Vagina (tissue), 2 donors: Measurements from ENCODE around the gene GDPD2. TPM values are rescaled to one million over a fixed set of nuclear protein-coding genes. Genes with fewer than 3 reads are reported as not detected.
"Not testable (repeated sequence)": the region's sequence is repeated elsewhere in the genome, so short reads cannot be mapped to it uniquely, and the experiment has no call there.

Experiments used
- DNase-seq, 2 donors: peaks; one replicate each; pipeline ENCODE4 v3.0.0-alpha.2; 2017; ENCODE audit errors: extremely low spot score in 2 of 2
- H3K27ac ChIP-seq: fragments of 200-600 bp; sonication (generic); one replicate; pipeline ENCODE4 v1.5.1; 2019
- H3K27me3 ChIP-seq: fragments of 200-600 bp; sonication (generic); one replicate; pipeline ENCODE4 v1.5.1; 2019
- H3K36me3 ChIP-seq, 2 donors: fragments of 200-600 bp; sonication (generic); one replicate each; pipeline ENCODE4 v1.5.1; 2017 to 2019
- H3K4me1 ChIP-seq: fragments of 200-600 bp; sonication (generic); one replicate; pipeline ENCODE4 v1.5.1; 2019
- H3K4me3 ChIP-seq, 2 donors: fragments of 200-600 bp; sonication (generic); 1 replicate in 1 of 2; 2 replicates in 1 of 2; pipeline ENCODE4 v1.5.1; 2016 to 2019
- H3K9me3 ChIP-seq: fragments of 200-600 bp; sonication (generic); one replicate; pipeline ENCODE4 v1.5.1; 2019
- POLR2A ChIP-seq, 2 donors: fragments of 450-650 bp; IDR thresholded peaks; one replicate each; pipeline ENCODE4 v1.6.1; 2017; ENCODE audit warnings: antibody characterized with exemption in 2 of 2, mild to moderate bottlenecking in 2 of 2, moderate library complexity in 2 of 2
- POLR2AphosphoS5 ChIP-seq, 2 donors: sonication (generic); formaldehyde crosslinking; IDR thresholded peaks; one replicate each; pipeline ENCODE4 v1.9.0; 2017; ENCODE audit warnings: antibody characterized with exemption in 2 of 2, mild to moderate bottlenecking in 2 of 2, low read depth in 1 of 2; ENCODE audit not compliant: insufficient read depth in 1 of 2
- intact Hi-C: fragments of 100-400 bp; cut with DNase I; formaldehyde crosslinking; loops from one replicate; pipeline ENCODE4 v1.15.1; 2023
- total RNA-seq: library from RNA; depleted of rRNA; stranded (reverse); fragments of >200 nt; gene quantifications from one replicate; pipeline ENCODE4 v1.2.3, GENCODE V29; 2016
- TF ChIP-seq, protein P1 (sequence below), 3 experiments: fragments of 450-650 bp in 2 of 3; fragments of 200-600 bp in 1 of 3; sonication (generic) in 1 of 3; IDR thresholded peaks; one replicate each; pipeline ENCODE4 v1.5.1; 2017 to 2019; ENCODE audit warnings: antibody characterized with exemption in 3 of 3, mild to moderate bottlenecking in 2 of 3, moderate library complexity in 2 of 3

GDPD2 gene, protein sequence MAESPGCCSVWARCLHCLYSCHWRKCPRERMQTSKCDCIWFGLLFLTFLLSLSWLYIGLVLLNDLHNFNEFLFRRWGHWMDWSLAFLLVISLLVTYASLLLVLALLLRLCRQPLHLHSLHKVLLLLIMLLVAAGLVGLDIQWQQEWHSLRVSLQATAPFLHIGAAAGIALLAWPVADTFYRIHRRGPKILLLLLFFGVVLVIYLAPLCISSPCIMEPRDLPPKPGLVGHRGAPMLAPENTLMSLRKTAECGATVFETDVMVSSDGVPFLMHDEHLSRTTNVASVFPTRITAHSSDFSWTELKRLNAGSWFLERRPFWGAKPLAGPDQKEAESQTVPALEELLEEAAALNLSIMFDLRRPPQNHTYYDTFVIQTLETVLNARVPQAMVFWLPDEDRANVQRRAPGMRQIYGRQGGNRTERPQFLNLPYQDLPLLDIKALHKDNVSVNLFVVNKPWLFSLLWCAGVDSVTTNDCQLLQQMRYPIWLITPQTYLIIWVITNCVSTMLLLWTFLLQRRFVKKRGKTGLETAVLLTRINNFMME
- not detected for total RNA-seq

DNA sequence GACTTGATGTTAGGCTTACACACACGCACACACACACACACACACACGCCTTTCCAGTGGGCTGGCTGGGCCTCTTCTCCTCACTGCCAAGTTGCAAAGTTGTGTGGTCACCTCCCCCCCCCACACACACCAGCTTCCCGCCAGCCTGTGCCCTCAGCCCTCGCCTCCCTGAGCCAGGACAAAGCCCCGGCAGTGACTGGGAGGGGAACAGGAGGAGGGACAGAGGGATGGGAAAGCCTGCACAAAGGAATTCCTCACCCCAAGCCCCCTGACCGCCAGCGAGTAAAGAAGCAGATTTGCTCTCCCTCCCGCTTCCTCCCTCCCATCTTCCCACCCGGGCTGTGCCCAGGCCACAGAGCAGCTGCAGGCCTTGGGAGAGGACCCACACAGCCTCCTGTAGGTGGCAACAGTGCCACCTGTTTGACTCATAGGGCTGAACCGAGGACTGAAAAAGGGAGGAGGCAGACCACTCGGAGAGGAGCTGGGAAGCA, at the start of gene GDPD2:
Gene GDPD2, plus strand, starts transcription at position 464 of the 491 bp plus-strand sequence. CDS start 1,671 bp downstream, outside the sequence.
- no peaks in the 10 kb centered on the region for H3K4me1 ChIP-seq
- H3K36me3 ChIP-seq, result no peaks in the 10 kb centered on the region
- DNase-seq, result no peak
- intact Hi-C loops, result no loop called here
- no peak within 1 kb of the TSS for H3K27ac ChIP-seq
- H3K9me3 ChIP-seq, result no peaks in the 10 kb centered on the region
- H3K27me3 ChIP-seq, result no peaks in the 10 kb centered on the region
- H3K4me3 ChIP-seq, result no peak within 1 kb of the TSS
- no peak for TF ChIP-seq POLR2A (IDR thresholded peaks at IDR 0.05)
- no peak for TF ChIP-seq POLR2AphosphoS5 (IDR thresholded peaks at IDR 0.05; ENCODE audit: insufficient read depth in 1 of 2, low read depth in 1 of 2)
- TF ChIP-seq, protein P1, sequence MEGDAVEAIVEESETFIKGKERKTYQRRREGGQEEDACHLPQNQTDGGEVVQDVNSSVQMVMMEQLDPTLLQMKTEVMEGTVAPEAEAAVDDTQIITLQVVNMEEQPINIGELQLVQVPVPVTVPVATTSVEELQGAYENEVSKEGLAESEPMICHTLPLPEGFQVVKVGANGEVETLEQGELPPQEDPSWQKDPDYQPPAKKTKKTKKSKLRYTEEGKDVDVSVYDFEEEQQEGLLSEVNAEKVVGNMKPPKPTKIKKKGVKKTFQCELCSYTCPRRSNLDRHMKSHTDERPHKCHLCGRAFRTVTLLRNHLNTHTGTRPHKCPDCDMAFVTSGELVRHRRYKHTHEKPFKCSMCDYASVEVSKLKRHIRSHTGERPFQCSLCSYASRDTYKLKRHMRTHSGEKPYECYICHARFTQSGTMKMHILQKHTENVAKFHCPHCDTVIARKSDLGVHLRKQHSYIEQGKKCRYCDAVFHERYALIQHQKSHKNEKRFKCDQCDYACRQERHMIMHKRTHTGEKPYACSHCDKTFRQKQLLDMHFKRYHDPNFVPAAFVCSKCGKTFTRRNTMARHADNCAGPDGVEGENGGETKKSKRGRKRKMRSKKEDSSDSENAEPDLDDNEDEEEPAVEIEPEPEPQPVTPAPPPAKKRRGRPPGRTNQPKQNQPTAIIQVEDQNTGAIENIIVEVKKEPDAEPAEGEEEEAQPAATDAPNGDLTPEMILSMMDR (IDR thresholded peaks at IDR 0.05), result no peak

DNA sequence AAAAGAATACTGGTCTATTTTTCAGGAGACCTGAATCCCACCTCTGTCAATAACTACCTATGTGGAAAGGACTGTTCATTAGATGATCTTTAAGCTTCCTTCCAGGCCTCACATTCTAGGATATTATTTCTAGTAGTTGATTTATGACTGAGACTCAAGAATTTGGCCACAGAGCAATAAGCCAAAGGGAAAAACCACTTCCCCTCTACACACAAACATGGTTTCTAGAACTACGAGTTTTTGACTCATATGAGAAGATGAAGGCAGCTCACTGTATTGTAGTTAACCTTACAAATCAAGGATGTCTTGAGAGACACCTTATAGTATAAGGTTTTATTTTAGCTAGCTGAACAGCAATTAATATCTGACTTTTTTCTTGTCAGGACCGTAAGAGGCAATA, 36.9 kb upstream of the GDPD2 start:
- intact Hi-C loops, result no loop called here
- H3K4me3 ChIP-seq, result no peak overlapping the region
- no peaks in the 10 kb centered on the region for H3K36me3 ChIP-seq
- no peak for TF ChIP-seq POLR2A (IDR thresholded peaks at IDR 0.05)
- TF ChIP-seq, protein P1 (IDR thresholded peaks at IDR 0.05), result no peak
- no peaks in the 10 kb centered on the region for H3K4me1 ChIP-seq
- H3K27me3 ChIP-seq, result no peaks in the 10 kb centered on the region
- no peaks in the 10 kb centered on the region for H3K9me3 ChIP-seq
- no peak for DNase-seq
- no peak overlapping the region for H3K27ac ChIP-seq

- DNase-seq, result no peak
- Histone ChIP-seq H3K36me3 (no peaks in the 10 kb centered on the region), H3K27ac (no peak overlapping the region), H3K9me3 (no peaks in the 10 kb centered on the region), H3K27me3 (no peaks in the 10 kb centered on the region), H3K4me1 (no peaks in the 10 kb centered on the region), H3K4me3 (no peak overlapping the region)
- intact Hi-C loops, result no loop called here
- no peak for TF ChIP-seq POLR2AphosphoS5 (IDR thresholded peaks at IDR 0.05; ENCODE audit: insufficient read depth in 1 of 2, low read depth in 1 of 2)
- TF ChIP-seq, protein P1 (IDR thresholded peaks at IDR 0.05), result no peak
- TF ChIP-seq POLR2A (IDR thresholded peaks at IDR 0.05), result no peak
Measured at GRCh38 chrX:70398899-70399298, 24.2 kb upstream of the GDPD2 start.

- H3K27ac ChIP-seq, H3K27me3 ChIP-seq, H3K4me1 ChIP-seq, H3K4me3 ChIP-seq, intact Hi-C loops, H3K36me3 ChIP-seq, DNase-seq, H3K9me3 ChIP-seq: not testable (repeated sequence)
Measured at GRCh38 chrX:70400181-70400580, 22.9 kb upstream of the GDPD2 start.

GRCh38 chrX:70402721-70403120, 20.4 kb upstream of the GDPD2 start:
- Histone ChIP-seq H3K4me1 (no peaks in the 10 kb centered on the region), H3K9me3 (no peaks in the 10 kb centered on the region), H3K27ac (no peak overlapping the region), H3K27me3 (no peaks in the 10 kb centered on the region), H3K4me3 (no peak overlapping the region), H3K36me3 (no peaks in the 10 kb centered on the region)
- no peak for DNase-seq
- TF ChIP-seq POLR2A (IDR thresholded peaks at IDR 0.05), result no peak
- no peak for TF ChIP-seq POLR2AphosphoS5 (IDR thresholded peaks at IDR 0.05; ENCODE audit: insufficient read depth in 1 of 2, low read depth in 1 of 2)
- TF ChIP-seq, protein P1 (IDR thresholded peaks at IDR 0.05), result no peak
- intact Hi-C loops, result no loop called here
